HepG2 (cell line): ENCODE results near the gene ARHGAP15.

ENCODE experiments used
- ASH2L ChIP-seq: fragments of 300-600, 200-600 bp; sonication (generic); IDR thresholded peaks from 2 replicates; pipeline ENCODE4 v1.7.0; 2017; ENCODE audit warnings: low read depth, mild to moderate bottlenecking, moderate library complexity, mixed read lengths, low read length; ENCODE audit not compliant: insufficient read length
- CEBPZ ChIP-seq: IDR thresholded peaks from 2 replicates; pipeline ENCODE4 v1.6.1; 2012; ENCODE audit warnings: low read length, improper control_type of control experiment
- EZH2 ChIP-seq: conservative IDR thresholded peaks from 2 replicates; pipeline ENCODE4 v1.6.1; 2012; ENCODE audit warnings: mild to moderate bottlenecking, low read depth, low read length, moderate library complexity
- SMC3 ChIP-seq: IDR thresholded peaks from 2 replicates; pipeline ENCODE4 v1.6.1; 2011; ENCODE audit warnings: low read length, improper control_type of control experiment
- TIGD3 ChIP-seq: sonication (generic); formaldehyde crosslinking; IDR thresholded peaks from 2 replicates; pipeline ENCODE4 v1.5.1; 2020; ENCODE audit warnings: mild to moderate bottlenecking, missing genetic modification reagents, borderline replicate concordance
- U2AF1 ChIP-seq: fragments of 200-400 bp; formaldehyde crosslinking; optimal IDR thresholded peaks from 2 replicates; pipeline ENCODE3; 2017; ENCODE audit warnings: mild to moderate bottlenecking, low read depth, low read length
- ZNF10 ChIP-seq: sonication (generic); formaldehyde crosslinking; IDR thresholded peaks from 2 replicates; pipeline ENCODE4 v1.4.0; 2020; ENCODE audit warnings: mild to moderate bottlenecking, low read depth, missing genetic modification reagents, borderline replicate concordance
- ZNF280B ChIP-seq: sonication (generic); formaldehyde crosslinking; IDR thresholded peaks from 2 replicates; pipeline ENCODE4 v1.5.0; 2020; ENCODE audit warnings: missing genetic modification reagents, mild to moderate bottlenecking, borderline replicate concordance

- no peak for TF ChIP-seq ASH2L
- TF ChIP-seq TIGD3 (CRISPR knock-in tag) = no peak
- TF ChIP-seq U2AF1 = no peak
- no peak for TF ChIP-seq SMC3
- TF ChIP-seq ZNF280B (CRISPR knock-in tag) = no peak
- no peak for TF ChIP-seq CEBPZ
- no peak for TF ChIP-seq ZNF10 (CRISPR knock-in tag)
- TF ChIP-seq EZH2 = no peak
Measured at GRCh38 chr2:143133783-143134182, 4.6 kb downstream of the ARHGAP15 start.
